Lower leg skin (tissue), 3 donors: Measurements from ENCODE around the gene RBL2.

ENCODE experiments used
- CTCF ChIP-seq, 3 donors: fragments of 450-650 bp; IDR thresholded peaks; one replicate each; pipeline ENCODE4 v1.5.1; 2016; ENCODE audit warnings: antibody characterized with exemption in 3 of 3, mild to moderate bottlenecking in 3 of 3, moderate library complexity in 2 of 3
- POLR2A ChIP-seq, 2 donors: fragments of 450-650 bp; IDR thresholded peaks; one replicate each; pipeline ENCODE4 v1.6.1; 2016 to 2017; ENCODE audit warnings: antibody characterized with exemption in 2 of 2, mild to moderate bottlenecking in 1 of 2, moderate library complexity in 1 of 2

- TF ChIP-seq CTCF (IDR thresholded peaks at IDR 0.05) (no peak), POLR2A (IDR thresholded peaks at IDR 0.05) (no peak)
These were observed 11.3 kb downstream of the RBL2 start for GRCh38 chr16:53445534-53445933.
